GM19455 (cell line): ENCODE data around the gene FBXL14.

Source experiments
- ATAC-seq: cut with Tn5 transposase; IDR thresholded peaks from one replicate; pipeline ENCODE4 v1.9.1; 2021; ENCODE audit not compliant: unreplicated experiment

The FBXL14 gene

GRCh38 chr12:1595026-1595561, 713 bp upstream of the FBXL14 start:
- ATAC-seq = no peak

DNA sequence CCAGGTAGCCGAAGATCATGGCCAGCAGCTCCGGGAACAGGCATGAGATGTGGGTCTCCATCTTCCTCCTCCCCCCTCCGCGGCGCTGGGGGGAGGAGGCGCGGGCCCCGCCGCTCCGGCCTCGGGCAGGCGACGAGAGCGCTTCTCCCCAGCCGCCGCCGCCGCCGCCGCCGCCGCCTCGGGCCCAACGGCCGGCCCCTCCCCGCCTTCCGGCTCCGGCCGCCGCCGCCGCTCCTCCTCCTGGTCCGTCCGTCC, 448 bp downstream of the FBXL14 start:
- ATAC-seq = peak; percentile 56

- peak; percentile 30 for ATAC-seq
Observed at GRCh38 chr12:1593174-1594005, 991 bp downstream of the FBXL14 start.

GRCh38 chr12:1592444-1593173, 1.8 kb downstream of the FBXL14 start:
- ATAC-seq = no peak

DNA sequence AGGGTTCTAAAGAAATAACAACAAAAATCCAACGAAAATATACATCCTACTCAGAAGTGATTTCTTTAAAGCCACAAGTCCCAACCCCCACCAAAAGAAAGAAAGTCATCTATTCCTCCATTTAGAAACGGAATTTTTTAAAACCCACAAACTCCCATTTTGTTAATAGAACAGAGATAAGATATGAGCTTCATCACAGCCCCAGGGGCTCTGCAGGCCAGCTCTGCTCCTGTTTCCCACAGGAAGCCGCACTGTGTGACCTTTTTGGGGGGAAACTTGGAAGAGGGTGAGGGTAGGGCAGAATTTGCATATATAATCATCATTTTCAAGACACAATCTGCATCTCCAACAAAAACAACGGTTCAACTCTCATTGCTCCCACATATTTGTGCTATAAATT, 2.8 kb downstream of the FBXL14 start:
- ATAC-seq = no peak

DNA sequence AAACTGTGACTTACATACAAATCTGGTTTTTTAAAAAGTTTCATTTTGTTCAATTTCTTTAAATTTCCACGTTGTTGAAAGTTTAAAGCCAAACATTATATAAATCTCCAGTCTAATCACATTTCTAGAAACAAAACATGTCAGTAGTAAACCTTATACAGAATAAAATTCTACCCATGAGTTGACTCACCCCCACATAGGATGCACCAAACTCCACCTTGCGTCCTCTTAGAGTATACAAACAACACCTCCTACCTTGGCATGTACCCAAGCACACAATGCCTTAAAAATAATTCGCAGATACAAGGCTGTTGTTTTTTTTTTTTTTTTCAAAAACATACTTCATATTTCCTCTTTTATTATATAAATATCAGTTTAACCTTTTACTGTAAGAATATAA, 3.3 kb downstream of the FBXL14 start:
- no peak for ATAC-seq

DNA sequence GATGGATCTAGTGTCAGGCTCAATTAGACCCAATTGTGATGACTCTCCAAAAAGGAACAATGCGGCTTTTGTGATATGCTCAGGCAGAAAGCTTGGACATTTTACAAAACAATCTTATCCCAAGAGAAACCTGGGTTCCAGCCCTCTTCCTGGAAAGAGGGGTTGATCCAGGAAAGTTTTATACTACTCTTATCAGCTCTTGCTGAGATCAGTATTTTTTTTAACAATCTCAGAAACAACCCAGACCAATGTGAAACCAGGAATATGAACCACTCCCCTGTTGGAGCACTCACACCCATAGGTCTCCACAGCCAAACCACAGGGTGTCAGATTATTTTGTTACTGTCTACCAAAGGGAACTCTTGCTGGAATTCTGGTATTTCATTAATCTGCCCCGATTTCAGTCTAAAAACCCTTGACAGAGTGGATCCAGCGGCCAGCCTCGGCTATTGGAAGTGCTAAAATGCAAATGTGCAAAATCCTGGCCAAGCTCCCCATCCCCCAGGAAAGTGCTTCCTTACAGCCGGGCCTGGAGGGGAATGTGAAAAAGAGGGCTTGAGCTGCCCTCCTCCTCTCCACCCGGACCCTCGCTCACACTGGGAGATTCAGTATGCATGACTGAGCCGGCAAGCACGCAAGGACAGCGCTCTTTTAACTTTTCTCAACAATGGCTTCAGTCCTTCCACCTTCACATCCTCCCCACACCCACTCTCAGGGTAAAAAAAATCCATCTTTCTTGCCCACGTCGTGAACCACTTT, 4.0 kb downstream of the FBXL14 start:
- ATAC-seq = no peak

- ATAC-seq = no peak
Observed at GRCh38 chr12:1588575-1588947, 5.8 kb downstream of the FBXL14 start.

GRCh38 chr12:1587927-1588574, 6.3 kb downstream of the FBXL14 start:
- no peak for ATAC-seq

GRCh38 chr12:1584326-1584725, 10.1 kb downstream of the FBXL14 start:
- no peak for ATAC-seq

- peak; percentile 69 for ATAC-seq
Observed at GRCh38 chr12:1583421-1584078, 10.8 kb downstream of the FBXL14 start.

DNA sequence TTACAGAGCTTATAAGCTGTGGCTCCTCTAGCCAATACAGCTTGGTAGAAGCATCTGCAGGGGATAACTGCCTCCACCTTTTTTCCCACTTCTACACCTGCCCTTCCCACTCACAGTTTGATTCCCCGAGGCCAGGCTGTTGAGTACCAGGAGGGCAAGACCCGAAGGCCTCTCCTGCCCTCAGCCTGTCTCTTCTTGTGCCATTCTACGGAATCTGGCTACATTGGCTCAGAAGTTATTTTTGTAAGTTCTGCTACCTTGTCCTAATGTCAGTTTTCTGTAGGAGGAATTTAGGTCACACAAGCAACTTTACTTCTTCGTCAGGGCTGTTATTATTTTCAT, 11.7 kb downstream of the FBXL14 start:
- ATAC-seq = no peak

- ATAC-seq = no peak
Observed at GRCh38 chr12:1581973-1582708, 12.2 kb downstream of the FBXL14 start.

DNA sequence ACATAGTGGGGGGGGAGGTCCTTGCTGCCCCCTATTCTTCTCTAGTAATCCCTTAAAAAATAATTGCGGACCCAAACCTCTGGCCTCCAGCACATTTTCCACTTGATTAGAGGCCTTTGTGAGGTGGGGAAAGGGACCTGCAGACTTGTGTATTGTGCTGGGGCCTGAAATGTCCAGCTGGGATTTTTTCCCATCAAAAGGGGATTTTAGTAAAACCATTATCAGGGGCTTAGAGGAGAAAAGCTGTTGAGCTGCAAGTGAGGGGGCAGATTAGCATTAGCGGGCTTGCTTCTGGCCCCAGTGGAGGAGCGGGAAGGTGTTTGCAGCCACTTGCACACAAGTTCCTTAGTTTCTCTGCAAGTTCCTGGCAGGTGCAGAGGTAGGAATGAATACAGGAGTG, 13.9 kb downstream of the FBXL14 start:
- ATAC-seq = no peak

DNA sequence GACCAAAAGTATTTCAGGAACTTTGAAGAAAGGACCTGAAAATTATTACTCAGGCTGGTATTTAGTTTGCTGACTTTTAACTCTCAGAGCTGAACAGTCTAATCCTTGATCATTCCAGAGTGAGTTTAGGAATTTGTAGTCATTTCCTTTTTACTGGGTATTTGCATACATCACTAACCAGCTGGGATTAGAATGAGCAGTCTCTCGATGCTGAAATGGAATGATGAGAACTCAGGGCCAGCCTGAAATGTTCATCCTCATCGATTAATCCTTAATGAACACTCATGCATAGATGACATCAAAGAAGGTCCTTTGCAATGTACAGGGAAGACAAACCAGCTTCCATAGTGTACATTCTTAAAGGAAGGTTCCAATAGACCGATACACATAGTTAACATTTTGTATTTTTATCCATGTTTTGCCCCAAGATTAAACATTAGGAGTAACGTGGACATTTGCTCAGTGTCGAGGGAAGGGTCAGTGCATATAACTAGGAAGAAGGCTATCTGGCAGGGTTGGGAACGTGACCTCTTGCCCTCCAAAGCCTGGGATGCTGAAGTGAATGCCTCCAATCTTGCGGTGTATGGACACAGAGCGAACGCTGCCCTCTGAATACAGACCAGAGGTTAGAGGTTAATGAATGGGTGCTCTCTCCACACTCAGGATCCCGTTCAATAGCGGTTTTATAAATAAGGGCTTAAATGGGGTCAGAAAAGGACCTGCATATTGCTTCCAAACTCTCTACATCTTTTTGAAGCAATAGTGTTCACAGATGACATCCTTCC, 14.5 kb downstream of the FBXL14 start:
- ATAC-seq = no peak

DNA sequence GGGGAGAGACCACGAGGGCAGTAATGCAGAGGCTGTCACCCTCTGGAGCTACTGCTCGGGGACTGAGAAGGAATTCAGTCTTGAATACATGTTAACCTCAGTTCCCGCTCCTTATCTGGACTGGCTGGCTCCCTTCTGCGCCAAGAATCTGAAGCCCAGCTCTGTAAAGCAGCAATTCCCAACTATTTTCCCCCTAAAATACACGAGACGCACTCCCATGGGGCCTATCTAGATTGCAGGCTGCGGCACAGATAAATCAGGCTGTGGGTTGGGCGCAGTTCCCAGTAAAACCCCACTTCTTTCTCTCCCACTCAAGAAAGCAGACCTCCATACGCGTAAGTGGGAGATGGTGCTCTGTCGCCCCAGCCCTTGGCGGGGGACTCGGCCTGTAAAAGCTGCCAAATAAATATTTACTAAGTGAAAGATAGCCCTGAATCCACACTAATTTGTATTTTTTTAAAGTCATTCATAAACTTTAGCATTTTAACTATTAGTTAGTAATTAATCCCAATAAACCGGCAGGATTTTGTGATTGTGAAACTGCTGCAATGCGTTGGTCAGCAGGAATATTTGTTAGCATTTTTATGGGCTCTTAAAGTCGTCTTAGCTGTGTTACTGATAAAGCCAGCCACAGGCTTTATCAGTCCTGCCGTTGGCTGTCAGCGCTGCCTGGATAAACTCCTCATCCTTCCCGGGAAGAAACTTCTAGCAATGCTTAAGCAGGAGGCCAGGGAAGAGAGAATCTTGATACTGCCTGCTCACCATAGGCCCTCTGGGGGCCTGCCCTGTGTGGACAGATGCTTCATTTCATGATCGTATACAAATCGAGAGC, 17.8 kb downstream of the FBXL14 start:
- no peak for ATAC-seq

- no peak for ATAC-seq
Observed at GRCh38 chr12:1575408-1576401, 18.7 kb downstream of the FBXL14 start.
